ENCODE results near the gene KATNB1.

Gene KATNB1, protein sequence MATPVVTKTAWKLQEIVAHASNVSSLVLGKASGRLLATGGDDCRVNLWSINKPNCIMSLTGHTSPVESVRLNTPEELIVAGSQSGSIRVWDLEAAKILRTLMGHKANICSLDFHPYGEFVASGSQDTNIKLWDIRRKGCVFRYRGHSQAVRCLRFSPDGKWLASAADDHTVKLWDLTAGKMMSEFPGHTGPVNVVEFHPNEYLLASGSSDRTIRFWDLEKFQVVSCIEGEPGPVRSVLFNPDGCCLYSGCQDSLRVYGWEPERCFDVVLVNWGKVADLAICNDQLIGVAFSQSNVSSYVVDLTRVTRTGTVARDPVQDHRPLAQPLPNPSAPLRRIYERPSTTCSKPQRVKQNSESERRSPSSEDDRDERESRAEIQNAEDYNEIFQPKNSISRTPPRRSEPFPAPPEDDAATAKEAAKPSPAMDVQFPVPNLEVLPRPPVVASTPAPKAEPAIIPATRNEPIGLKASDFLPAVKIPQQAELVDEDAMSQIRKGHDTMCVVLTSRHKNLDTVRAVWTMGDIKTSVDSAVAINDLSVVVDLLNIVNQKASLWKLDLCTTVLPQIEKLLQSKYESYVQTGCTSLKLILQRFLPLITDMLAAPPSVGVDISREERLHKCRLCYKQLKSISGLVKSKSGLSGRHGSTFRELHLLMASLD

DNA sequence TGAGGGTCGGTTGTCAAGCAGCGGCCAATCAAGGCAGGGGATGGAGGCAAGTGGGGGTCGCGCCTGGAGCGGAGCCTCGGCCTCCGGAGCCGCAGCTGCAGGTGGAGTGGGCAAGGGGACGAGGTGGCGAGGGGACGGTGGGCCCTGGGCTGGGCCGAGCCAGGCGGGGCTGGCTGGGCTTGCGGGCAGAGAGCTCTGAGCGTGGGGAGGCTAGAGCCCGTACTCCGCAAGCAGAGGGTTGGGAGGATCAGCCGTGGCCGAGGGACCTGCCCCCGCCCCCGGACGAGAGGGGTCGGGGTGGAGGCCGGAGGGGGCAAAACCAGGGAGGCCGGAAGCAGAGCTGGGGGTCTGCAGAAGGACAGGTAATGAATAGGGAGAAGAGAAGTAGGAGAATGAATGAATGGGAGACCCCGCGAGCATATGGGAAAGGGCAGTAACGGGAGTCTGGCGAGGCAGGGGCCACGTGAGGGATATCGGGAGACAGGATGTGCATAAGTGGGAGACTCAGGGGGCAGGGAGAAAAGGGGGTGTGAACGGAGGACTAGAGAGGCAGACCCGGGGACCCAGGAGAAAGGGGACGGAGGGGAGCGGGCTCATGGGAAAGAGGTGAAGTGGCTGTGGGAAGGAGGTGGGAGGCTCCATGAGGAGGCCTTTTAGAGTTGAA, at the start of gene KATNB1:
Gene KATNB1, plus strand, starts transcription at position 16 of the 664 bp plus-strand sequence. CDS start 1,474 bp downstream, outside the sequence.
- peaks cover 12% of the 10 kb centered on the region for H3K4me1 Mint-ChIP-seq
- H3K27ac Mint-ChIP-seq, result peak within 1 kb of the TSS; percentile 86
- ATAC-seq (ENCODE audit: low read depth) (peak; percentile 18), DNase-seq (ENCODE audit: low spot score in 2 of 2) (no peak)
- H3K27me3 Mint-ChIP-seq, result no peaks in the 10 kb centered on the region
- peaks cover 3% of the 10 kb centered on the region for H3K36me3 Mint-ChIP-seq
- peak within 1 kb of the TSS; percentile 92 for H3K4me3 Mint-ChIP-seq
- H3K9me3 Mint-ChIP-seq, result peaks cover 2% of the 10 kb centered on the region

DNA sequence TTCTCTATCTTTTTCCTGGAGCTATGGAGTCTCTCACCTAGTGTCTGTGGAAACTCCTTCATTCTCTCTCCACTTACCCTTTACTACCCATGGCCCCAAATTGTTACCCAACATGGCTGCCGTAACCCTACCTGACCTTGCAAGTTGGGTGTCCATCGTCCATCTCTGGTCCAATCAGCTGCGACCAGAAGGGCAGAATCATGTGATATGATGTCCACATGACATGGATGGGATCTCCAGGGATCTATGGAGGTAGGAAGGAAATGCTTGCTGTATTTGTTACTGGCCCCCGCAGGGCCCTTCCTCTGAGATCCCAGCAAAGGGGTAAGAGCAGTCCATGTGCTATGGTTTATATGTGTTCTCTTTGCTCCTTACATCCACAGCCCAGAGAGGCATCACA, 49.0 kb upstream of the KATNB1 start:
- Mint-ChIP-seq H3K4me1 (peaks cover 11% of the 10 kb centered on the region), H3K27ac (no peak overlapping the region), H3K36me3 (no peaks in the 10 kb centered on the region), H3K27me3 (peaks cover 4% of the 10 kb centered on the region), H3K4me3 (no peak overlapping the region), H3K9me3 (no peaks in the 10 kb centered on the region)
- ATAC-seq (ENCODE audit: low read depth) (no peak), DNase-seq (ENCODE audit: low spot score in 2 of 2) (no peak)

DNA sequence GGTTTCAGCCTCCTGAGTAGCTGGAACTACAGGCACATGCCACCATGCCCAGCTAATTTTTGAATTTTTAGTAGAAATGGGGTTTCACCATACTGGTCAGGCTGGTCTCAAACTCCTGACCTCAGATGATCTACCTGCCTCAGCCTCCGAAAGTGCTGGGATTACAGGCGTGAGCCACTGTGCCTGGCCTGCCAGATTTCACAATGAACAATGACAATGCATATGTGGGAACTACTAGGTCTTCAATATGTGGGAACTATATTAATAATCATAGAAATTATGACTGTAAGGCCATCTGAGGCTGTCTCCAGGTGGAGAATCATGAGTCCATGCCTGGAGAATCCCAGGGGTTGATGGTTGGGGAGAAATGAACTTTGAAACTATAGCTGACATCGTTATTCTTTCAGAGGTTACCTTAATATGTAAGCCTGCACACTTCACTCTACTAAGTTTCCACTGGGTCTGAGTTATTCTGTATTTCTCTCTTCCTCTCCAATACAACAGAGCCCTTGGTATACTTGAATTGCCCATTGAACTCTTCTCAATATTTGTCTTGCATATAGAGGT, 48.1 kb upstream of the KATNB1 start:
- DNase-seq (ENCODE audit: low spot score in 2 of 2) (no peak), ATAC-seq (ENCODE audit: low read depth) (no peak)
- Mint-ChIP-seq H3K9me3 (no peaks in the 10 kb centered on the region), H3K27me3 (peaks cover 2% of the 10 kb centered on the region), H3K4me1 (peaks cover 11% of the 10 kb centered on the region), H3K4me3 (no peak overlapping the region), H3K27ac (peak overlapping the region; percentile 2), H3K36me3 (no peaks in the 10 kb centered on the region)

DNA sequence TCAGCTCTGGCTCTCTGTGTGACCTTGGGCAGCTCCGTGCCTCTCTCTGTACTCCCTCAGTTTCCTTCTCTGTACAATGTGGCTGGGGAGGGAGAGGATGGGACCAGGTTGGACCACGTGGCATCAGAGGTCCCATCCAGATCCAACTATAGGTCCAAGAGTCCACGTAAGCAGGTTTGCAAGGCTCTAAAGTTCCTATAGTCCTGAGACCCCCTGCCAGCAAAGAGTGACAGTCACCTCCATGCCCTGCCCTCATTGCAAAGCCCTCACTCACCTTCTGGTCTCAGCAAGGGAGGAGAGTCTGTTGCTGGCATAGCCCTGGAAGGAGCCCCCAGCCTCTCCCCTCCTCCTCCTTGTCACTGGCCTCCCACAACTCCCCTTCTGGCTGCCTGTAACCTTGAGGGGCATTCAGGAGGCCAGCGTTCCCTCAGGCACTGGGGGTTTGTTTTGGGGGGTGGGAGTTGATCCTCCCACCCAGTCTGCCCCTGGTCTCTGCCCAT, 47.0 kb upstream of the KATNB1 start:
- Mint-ChIP-seq H3K4me3 (no peak overlapping the region), H3K9me3 (no peaks in the 10 kb centered on the region), H3K27ac (peak overlapping the region; percentile 2), H3K27me3 (no peaks in the 10 kb centered on the region), H3K4me1 (peaks cover 11% of the 10 kb centered on the region), H3K36me3 (no peaks in the 10 kb centered on the region)
- ATAC-seq (ENCODE audit: low read depth) (no peak), DNase-seq (ENCODE audit: low spot score in 2 of 2) (no peak)

DNA sequence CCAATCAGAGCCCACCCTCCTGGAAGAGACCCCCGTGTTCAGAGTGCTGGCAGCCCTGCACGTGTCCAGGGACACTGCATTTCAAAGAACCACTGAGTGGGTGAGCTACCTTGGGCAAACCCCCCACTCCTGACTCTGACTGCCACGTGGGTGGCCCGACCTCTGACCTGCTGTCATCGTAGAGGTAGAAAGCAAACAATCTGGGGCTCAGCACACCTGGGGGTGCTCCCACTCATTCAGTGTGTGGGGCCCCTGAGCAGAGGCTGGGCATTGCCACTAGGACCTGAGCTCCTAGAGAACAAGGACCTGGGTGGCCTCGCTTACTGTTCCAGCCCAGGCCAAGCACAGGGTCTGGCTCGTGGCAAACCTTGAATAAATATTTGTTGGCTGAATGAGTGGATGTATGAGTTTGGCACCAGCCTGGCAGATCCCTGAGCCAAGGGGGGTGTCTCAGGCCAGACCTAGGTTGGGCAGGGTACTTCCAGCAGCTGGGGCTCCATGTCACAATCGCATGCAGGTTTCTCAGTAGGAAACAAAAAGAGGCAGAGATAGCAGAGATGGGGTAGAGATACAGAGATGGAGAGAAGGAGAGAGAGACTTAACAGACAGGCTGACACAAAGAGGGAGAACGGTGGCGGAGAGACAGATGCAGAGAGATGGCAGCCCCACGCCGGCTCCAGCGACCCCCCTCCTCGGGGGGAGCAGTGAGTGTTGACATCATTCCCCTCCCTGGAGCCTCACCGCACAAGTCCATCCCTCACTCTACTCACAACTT, 46.4 kb upstream of the KATNB1 start:
- DNase-seq (ENCODE audit: low spot score in 2 of 2), result no peak
- Mint-ChIP-seq H3K27ac (peak overlapping the region; percentile 88), H3K9me3 (no peaks in the 10 kb centered on the region), H3K4me3 (no peak overlapping the region), H3K36me3 (no peaks in the 10 kb centered on the region), H3K27me3 (no peaks in the 10 kb centered on the region), H3K4me1 (peaks cover 11% of the 10 kb centered on the region)
- ATAC-seq (ENCODE audit: low read depth), result no peak

DNA sequence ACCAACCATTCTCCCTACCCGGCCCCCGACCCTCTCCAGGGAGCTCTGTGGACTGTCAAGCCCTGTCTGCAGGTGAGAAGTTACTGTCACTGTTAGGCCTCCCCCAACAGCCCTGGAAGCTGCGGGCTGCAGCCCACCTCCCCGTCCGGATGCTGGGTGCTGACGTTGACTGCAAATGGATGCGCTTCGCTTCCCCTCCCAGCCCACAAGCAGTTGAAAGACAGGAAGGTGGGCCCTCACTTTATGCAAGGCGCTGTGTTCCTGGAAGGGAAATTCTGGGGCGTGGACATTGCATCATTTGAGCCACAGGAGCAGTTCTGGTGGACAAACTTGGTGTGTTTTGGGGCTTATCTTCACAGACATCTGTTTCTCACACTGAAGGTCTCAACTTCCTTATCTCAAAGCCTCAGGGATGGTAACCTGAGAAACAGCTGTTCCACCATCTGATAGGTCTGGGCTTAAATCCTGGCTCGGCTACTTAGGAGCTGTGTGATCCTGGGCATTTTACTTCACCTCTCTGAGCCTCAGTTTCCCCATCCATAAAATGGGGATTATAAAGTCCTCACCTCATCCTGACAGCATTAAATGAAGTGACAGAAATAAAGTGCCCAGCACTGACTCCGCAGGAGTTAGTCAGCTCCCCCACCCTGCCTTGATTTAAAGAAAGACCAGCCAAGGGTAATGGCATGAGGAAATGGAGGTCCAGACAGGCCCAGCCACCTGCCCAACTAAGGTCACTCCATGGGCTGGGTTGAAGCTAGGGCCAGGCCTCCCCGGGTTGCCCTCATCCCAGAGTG, 45.6 kb upstream of the KATNB1 start:
- H3K36me3 Mint-ChIP-seq, result no peaks in the 10 kb centered on the region
- peaks cover 15% of the 10 kb centered on the region for H3K4me1 Mint-ChIP-seq
- DNase-seq (ENCODE audit: low spot score in 2 of 2), result peak; percentile 27 to 35
- H3K4me3 Mint-ChIP-seq, result no peak overlapping the region
- no peaks in the 10 kb centered on the region for H3K27me3 Mint-ChIP-seq
- peak overlapping the region; percentile 88 for H3K27ac Mint-ChIP-seq
- ATAC-seq (ENCODE audit: low read depth), result peak; percentile 87
- no peaks in the 10 kb centered on the region for H3K9me3 Mint-ChIP-seq

DNA sequence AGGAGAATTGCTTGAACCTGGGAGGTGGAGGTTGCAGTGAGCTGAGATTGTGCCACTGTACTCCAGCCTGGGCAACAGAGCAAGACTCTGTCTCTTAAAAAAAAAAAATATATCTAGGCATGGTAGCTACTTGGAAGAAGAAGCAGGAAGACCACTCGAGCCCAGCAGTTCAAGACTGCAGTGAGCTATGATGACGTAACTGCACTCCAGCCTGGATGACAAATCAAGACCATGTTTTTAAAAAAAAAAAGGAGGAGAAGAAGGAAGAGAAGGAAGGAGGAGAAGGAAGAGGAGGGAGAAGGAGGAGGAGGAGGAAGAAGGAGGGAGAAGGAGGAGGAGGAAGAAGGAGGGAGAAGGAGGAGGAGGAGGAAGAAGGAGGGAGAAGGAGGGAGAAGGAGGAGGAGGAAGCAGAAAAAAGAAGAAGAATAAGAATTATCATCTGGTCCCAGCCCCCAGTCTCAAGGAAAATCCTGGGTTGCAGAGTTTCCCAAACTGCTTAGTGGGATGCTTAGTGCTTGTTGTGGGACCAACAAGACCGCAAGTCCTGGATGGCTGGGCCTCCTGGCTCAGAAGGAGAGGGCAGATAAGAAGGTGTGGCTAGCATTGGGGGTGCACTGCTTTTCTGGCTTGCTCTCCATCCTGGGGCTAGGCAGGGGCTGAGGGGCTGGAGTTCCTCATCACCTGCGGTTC, 44.6 kb upstream of the KATNB1 start:
- DNase-seq (ENCODE audit: low spot score in 2 of 2) (no peak), ATAC-seq (ENCODE audit: low read depth) (no peak)
- H3K27me3 Mint-ChIP-seq, result no peaks in the 10 kb centered on the region
- H3K4me1 Mint-ChIP-seq, result peaks cover 17% of the 10 kb centered on the region
- H3K9me3 Mint-ChIP-seq, result no peaks in the 10 kb centered on the region
- H3K27ac Mint-ChIP-seq, result peak overlapping the region; percentile 56
- H3K4me3 Mint-ChIP-seq, result no peak overlapping the region
- H3K36me3 Mint-ChIP-seq, result no peaks in the 10 kb centered on the region

DNA sequence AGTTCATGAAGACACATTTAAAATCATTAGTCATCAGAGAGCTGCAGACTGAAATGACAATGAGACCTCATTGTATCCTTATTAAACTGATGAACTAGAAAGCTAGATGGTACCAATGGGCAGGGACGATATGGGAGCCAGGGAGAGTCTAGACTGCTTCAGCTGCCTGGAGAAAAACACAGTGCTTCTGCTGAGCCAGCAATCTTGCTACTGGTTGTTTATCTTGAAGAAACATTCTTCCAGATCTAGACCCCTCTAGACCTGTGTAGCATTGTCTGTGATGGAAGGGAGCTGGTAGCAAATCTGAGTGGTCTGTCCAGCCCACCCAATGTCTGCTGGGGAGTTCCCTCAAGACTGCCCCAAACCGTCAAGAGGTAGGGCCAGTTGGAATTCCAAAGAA, 42.9 kb upstream of the KATNB1 start:
- no peaks in the 10 kb centered on the region for H3K9me3 Mint-ChIP-seq
- no peaks in the 10 kb centered on the region for H3K27me3 Mint-ChIP-seq
- no peak overlapping the region for H3K4me3 Mint-ChIP-seq
- ATAC-seq (ENCODE audit: low read depth), result no peak
- no peaks in the 10 kb centered on the region for H3K36me3 Mint-ChIP-seq
- peak overlapping the region; percentile 26 for H3K27ac Mint-ChIP-seq
- peaks cover 17% of the 10 kb centered on the region for H3K4me1 Mint-ChIP-seq
- no peak for DNase-seq (ENCODE audit: low spot score in 2 of 2)

DNA sequence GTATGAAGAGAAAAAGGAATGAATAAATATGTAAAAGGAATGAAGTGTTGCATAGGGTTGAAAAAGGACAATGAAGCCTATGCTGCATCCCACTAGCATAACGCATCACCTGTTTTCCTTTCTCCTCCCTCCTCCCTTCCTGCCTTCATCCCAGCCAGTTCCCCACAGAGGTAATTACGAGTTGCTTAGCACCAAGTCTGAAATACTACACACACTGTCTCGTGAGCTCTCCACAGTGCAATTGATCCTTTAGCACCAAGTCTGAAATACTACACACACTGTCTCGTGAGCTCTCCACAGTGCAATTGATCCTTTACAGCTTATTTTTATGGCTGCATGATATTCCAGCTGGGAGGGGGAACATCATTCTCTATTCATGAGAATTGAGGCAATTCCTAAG, 42.0 kb upstream of the KATNB1 start:
- Mint-ChIP-seq H3K9me3 (no peaks in the 10 kb centered on the region), H3K4me1 (peaks cover 17% of the 10 kb centered on the region), H3K27me3 (no peaks in the 10 kb centered on the region), H3K4me3 (no peak overlapping the region), H3K36me3 (no peaks in the 10 kb centered on the region), H3K27ac (no peak overlapping the region)
- DNase-seq (ENCODE audit: low spot score in 2 of 2), result no peak
- ATAC-seq (ENCODE audit: low read depth), result no peak

DNA sequence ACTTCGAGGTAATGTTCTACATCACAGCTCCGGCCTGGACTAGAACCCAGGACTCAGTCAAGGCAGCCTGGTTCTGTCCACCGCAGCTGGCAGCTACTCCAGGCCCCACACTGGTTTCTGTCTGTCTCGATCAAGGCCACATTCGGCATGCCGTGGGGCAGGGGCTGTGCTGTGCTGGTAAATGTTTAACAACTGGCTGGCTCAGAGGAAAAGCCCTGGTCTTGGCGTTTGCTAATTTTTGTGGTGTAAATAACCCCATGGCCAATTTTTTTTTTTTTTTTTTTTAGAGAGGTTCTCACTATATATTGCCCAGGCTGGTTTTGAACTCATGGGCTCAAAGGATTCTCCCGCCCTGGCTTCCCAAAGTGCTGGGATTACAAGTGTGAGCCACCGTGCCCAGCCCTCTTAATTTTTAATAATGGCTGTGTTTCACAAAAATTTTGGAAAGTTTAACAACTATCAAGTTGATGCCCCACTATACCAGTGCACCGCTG, 41.3 kb upstream of the KATNB1 start:
- H3K4me1 Mint-ChIP-seq, result peaks cover 15% of the 10 kb centered on the region
- no peak for ATAC-seq (ENCODE audit: low read depth)
- peak overlapping the region; percentile 60 for H3K27ac Mint-ChIP-seq
- no peaks in the 10 kb centered on the region for H3K36me3 Mint-ChIP-seq
- peak overlapping the region; percentile 72 for H3K4me3 Mint-ChIP-seq
- DNase-seq (ENCODE audit: low spot score in 2 of 2), result no peak
- no peaks in the 10 kb centered on the region for H3K27me3 Mint-ChIP-seq
- no peaks in the 10 kb centered on the region for H3K9me3 Mint-ChIP-seq

DNA sequence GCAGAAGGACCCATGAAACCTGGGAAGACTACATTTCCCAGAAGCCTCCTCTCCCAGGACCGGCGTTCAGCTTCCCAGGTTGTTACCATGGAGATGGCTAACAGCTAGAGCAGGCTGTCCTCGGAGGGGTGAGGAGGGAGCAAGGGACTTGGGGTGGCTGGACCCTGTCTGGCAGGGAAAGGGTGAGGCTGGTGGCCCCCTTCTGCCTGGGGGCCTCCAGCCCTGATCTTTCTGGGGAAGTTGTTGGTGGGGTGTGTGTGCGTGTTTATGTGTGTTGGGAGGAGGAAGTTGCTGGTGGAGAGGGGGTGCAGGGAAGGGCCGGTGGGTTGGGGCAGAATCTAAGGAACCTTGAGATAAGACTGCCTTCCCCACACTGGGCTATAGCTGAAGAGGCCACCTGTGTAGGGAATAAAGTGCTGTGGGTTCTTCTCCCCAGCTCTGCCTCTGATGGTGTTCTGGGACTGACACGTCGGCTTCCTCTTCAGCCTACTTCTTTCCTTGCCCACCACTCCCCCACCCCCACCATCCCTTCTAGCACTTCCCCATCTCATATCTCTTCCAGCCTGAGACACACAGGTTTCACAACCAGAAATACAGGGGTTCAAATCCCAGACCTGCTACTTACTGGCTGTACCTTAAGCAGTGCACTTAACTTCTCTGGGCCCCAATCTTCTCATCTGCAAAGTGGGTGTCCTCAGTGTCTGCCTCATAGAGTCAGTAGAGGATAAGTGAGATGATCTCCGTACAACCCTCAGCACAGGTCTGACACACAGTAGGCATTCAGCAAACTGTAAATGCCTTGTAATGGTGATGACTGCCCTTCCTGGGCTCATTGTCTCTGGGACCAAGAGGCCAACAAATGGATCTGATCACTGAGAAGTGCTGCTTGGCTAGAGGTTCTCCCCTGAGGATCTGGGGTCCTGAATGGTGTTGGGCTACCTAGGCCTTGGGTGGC, 40.6 kb upstream of the KATNB1 start, which contains the start of gene DRC7:
Gene DRC7, plus strand, starts transcription at position 82 of the 955 bp plus-strand sequence. CDS start 3,144 bp downstream, outside the sequence.
- no peaks in the 10 kb centered on the region for H3K9me3 Mint-ChIP-seq
- H3K4me1 Mint-ChIP-seq, result peaks cover 9% of the 10 kb centered on the region
- no peaks in the 10 kb centered on the region for H3K27me3 Mint-ChIP-seq
- ATAC-seq (ENCODE audit: low read depth) (peak; percentile 51), DNase-seq (ENCODE audit: low spot score in 2 of 2) (peak; percentile 17 to 30)
- H3K27ac Mint-ChIP-seq, result peak within 1 kb of the TSS; percentile 60
- H3K36me3 Mint-ChIP-seq, result no peaks in the 10 kb centered on the region
- peak within 1 kb of the TSS; percentile 72 for H3K4me3 Mint-ChIP-seq

Measured in memory B cell (primary cell).